Activated gamma-delta T cell (primary cell): ENCODE data around the gene MYH10.
"Not testable (repeated sequence)": the region's sequence is repeated elsewhere in the genome, so short reads cannot be mapped to it uniquely, and the experiment has no call there.

Source experiments
- DNase-seq: peaks from one replicate; lab custom pipeline; 2025; lab: John Stamatoyannopoulos, UW

The MYH10 gene

GRCh38 chr17:8556074-8556473 is 74.5 kb downstream of the MYH10 start:
- DNase-seq: no peak

DNA sequence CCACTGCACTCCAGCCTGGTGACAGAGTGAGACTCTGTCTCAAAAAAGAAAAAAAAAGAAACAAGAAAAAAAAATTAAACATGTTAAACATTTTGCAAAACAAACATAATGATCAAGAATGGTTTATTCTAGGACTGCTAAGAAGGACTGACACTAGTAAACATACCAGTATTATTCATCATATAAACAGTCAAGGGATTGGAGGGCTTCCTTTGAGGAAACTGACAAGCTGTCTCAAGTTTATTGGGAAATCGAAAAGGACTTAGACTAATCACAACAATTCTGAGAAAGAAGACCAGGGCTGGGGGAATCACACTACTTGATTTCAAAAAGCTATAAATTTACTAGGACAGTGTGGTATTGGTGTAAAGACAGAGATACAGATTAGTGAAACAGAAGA is 75.5 kb downstream of the MYH10 start:
- DNase-seq: no peak

DNA sequence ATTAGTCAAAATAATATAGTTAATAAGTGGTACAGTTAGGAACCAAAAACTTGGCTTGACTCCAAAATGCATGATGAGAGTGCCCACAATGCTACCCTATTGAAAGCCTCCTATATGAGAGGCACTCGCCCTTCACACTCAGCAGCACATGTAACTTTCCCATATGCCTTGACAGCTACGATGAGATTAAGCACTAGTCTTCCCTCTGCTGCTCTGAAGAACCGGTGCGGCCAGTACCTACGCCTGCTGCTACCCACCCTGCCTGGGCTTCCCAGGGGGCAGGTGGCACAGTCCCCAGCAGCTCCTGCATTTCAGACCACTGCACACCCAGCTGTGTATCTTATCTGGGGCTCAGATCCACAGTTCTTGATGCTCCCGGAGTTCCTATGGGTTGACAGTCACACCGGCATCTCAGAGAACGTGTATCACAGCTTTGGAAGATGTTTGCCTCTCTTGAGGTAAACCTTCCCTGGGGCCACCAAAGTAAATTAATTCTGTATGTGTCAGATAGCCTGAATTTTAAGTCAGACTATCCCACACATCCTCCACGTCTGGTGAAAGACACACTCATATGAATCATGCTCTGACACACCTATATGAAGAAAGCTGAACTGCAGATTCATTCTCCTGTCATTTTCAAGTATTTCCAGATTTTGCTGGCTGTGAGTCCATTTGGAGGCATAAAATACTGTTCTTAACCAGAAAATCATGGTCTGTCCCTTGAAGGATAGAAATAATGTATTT is 77.8 kb downstream of the MYH10 start:
- DNase-seq: no peak

DNA sequence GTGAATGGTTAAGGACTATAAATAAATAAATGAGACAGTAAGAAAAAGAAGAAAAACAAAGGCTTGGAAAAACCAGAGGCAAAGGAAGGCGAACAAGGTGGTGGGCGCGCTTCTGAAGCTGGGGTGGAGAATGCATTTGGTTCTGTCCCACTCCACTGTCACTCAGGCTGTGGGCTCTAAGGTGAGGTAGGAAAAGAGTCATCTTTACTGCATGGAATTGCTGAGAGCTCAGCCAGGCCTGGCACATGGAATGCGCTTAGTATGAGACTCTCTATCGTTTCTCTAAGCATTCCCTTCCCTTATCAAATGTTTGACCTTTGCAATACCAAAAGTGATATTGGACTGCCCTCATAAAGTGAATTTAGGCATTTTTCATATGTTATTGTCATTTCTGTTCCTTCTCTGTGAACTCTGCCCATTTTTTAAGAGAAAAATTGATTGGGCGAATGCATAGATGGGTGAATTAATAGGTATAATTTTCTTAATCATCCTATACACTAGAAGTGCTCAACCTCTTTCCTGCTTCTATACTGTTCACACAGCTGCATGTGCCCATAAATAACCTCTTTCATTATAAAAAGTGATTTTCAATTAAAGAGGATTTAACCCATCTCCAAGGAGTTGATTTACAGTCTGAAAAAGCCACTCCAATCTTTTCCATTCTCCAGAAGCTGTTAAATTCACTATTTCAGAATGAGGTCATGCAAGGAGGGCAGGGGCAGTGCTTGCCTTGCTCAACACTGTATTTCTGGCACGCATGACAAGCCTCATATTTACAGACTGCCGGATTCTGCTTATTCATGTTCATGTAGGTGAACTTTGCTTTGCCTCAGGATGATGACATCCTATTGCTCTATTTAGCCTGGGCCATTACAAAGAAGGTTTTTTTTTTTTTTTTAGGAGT is 87.7 kb downstream of the MYH10 start:
- no peak for DNase-seq

DNA sequence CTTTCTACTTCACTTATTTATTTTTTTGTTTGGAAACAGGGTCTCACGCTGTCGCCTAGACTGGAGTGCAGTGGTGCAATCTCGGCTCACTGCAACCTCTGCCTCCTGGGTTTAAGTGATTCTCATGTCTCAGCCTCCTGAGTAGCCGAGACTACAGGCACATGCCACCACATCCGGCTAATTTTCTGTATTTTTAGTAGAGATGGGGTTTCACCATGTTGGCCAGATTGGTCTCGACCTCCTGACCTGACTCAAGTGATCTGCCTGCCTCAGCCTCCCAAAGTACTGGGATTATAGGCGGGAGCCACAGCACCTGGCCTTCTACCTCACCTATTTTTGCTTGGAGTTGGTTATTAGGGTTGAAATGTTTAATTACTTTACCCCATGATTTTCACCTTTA is 90.5 kb downstream of the MYH10 start:
- DNase-seq: not testable (repeated sequence)

DNA sequence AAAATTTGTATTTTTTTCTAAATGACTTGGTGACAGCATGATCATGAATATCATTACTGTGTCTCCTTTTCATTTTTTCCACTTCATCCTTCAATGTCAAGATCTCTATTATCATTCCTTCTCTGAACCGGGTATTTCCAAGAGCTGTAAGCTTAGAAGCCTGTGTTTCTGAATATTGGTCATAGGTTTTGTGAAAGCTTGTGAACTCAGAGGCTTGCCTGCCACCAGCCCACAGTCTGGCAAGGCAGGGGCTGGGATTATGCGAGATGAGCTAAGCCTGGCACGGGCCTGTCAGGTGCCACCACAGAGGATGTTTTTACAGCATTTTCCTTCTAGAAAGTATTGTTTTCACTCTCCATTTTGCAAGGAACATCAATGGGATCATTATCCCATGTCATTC is 92.8 kb downstream of the MYH10 start:
- no peak for DNase-seq

DNA sequence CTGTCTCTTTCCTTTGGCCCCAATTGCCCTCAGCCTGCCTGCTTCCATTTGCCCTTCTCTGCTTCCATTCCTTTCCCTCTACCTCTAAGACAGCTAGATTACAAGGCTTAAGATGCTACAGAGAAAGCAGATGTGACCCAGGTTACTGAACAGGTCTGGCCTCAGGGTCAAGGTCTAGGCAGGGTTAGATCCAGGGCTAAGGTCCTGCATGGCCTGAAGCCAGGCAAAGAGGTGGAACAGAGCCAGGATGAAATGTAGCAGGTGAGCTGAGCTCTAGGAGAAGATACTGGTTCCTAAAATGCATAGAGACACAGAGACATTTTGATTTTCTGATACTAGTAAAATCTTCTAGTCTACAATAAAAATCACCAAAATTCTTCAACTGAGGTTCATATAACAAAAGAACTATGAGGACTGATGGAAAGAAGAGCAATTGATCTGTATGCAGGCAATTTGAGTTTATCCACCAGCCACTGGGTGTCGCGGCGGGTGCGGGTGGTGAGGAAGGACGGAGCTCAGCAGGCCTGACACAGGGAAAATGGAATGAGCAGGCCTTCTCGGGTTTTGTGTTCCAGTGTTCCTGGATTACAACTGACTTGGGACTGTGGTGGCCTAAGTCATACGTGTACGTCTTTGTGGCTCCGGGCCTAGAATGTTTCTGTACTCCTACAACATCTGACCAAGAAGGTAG is 95.9 kb downstream of the MYH10 start:
- DNase-seq: no peak

DNA sequence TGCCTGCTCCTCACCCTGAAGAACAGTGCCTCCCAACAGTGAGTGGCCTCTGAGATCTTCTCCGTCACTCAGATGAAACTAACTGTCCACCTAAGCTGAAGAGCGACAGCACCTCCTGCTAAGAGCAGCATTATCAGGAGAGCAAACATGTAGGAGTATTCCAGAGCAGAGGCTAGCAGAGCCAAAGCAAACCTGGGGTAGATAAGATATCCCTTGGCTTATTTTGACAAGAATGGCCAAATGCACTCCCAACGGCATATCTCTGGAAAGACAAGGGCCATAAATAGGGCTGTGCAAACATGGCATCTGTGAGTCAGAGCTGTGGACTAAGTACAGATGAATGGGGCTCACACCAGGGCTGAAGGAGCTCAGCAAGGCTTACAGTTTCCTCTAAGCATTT is 98.5 kb downstream of the MYH10 start:
- DNase-seq: no peak

- DNase-seq: no peak
Observed at GRCh38 chr17:8522577-8522976, 107.9 kb downstream of the MYH10 start.

GRCh38 chr17:8520981-8521380 is 109.5 kb downstream of the MYH10 start:
- no peak for DNase-seq

DNA sequence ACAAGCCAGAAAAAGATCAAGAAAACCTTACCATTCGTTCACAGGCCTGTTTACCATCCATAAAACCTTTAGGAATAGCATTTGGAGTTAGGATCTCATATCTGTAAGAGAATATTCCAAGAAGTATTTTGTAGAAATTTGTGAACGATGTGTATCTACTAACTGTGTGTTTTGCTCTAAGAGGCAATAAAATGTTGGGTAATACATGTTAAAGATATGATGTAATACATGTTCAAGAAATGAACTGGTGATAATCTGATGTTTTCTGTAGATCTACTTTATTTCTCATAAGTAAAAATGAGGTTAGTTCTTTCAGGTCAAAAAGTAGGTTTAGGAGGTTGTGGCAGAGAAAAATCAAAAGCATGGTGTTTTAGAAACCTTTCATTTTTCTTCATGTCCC is 111.7 kb downstream of the MYH10 start:
- DNase-seq: no peak

- DNase-seq: no peak
Observed at GRCh38 chr17:8518326-8518725, 112.2 kb downstream of the MYH10 start.

DNA sequence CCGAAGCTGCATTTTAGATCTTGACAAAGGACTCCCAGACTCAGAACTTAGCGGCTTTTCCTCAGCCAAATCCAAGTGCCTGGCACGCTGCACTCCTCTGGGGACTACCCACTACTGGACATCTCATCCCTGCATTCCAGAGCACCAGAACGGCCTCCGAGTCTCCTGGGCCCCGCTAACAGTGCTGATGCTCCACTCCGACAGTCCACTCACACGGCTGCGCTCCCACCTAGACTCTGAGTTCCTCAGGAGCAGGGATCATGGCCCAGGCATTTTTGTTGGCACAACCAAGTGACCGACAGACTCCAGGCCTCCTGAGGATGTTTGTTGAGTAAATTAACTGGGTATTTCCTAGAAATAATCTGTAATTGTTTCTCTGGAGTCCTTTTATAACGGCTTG is 115.7 kb downstream of the MYH10 start:
- no peak for DNase-seq

GRCh38 chr17:8506145-8506544 is 124.4 kb downstream of the MYH10 start:
- no peak for DNase-seq

GRCh38 chr17:8504460-8505207 is 125.9 kb downstream of the MYH10 start:
- DNase-seq: no peak

GRCh38 chr17:8503807-8504206 is 126.7 kb downstream of the MYH10 start:
- no peak for DNase-seq

GRCh38 chr17:8503368-8503767 is 127.2 kb downstream of the MYH10 start:
- DNase-seq: no peak

DNA sequence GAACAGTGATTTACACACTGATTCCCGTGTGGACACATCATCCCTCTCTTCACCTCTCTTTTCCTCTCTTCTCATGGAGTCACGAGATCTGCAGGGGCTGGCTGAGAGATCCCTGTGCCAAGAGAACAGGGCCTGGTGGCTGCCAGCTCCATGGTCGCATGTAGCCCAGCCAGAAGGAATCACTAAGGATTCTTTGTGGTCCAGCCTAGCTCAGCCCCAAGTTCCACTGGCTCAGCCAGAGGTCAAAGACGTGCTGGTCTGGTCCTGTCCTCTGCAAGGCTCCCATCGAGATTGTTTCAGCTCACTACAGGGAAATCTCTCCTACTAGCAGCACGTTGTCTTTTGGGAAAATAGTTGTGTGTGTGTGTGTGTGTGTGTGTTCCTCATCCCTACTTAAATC is 128.4 kb downstream of the MYH10 start:
- DNase-seq: no peak

- DNase-seq: no peak
Observed at GRCh38 chr17:8500609-8501008, 129.9 kb downstream of the MYH10 start.

DNA sequence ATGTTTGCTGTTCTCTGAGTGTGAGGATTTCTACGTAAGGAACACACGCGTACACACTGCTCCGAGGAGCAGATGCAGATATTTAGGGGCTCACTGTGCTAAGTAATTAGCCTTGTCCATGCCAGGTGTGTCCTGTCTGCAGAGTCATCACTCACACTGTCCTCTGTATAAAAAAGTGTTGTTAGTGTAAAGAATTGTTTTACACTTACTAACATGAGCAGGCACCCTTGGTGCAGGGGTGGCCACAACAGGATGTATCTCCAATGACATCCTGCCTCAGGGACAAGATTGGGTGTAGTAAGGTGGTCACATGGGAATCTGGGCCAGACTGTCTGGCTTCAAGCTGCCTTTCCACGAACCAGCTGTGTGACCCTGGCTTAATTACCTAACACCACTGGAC is 130.9 kb downstream of the MYH10 start:
- no peak for DNase-seq

DNA sequence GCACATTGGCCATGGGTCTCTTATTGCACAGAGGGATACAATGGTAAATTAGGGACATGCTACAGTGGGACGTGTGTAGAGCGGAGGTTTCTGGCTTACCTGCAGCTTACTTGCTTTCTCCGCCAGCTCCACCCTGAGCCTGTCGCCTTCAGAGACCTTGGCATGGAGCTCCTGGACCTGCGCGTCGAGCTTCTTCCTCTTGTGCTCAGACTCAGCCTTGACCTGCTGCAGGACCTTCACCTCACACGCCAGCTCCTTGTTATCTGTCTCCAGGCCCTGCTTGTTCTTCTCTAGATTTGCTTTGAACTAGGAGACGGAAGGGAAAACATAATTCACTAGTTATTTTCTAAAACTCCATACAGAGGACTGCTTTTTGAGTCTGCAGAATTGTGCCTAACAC is 131.4 kb downstream of the MYH10 start:
- no peak for DNase-seq

GRCh38 chr17:8496081-8496480 is 134.4 kb downstream of the MYH10 start:
- no peak for DNase-seq
